Neural progenitor cell (in vitro differentiated cells): Measurements from ENCODE around the gene SCYL3. TPM values are rescaled to one million over a fixed set of nuclear protein-coding genes. Genes with fewer than 3 reads are reported as not detected.
A peak's percentile ranks its signal among the peaks of the same experiment; 100 is the strongest.

Experiments used
- DNase-seq: peaks from one replicate; pipeline ENCODE4 v3.0.0-alpha.2; 2016; ENCODE audit warnings: low spot score
- H2AFZ ChIP-seq: fragments of 200-600 bp; sonication (generic); replicated peaks from 2 replicates; pipeline ENCODE4 v1.6.1; 2016; ENCODE audit warnings: antibody characterized with exemption
- H3F3A ChIP-seq: fragments of 200-600 bp; sonication (generic); 2 replicates; pipeline ENCODE4 v1.6.1; 2016; ENCODE audit warnings: antibody characterized with exemption, low read depth
- H3K27ac ChIP-seq: fragments of 200-600 bp; sonication (generic); 2 replicates; pipeline ENCODE4 v1.5.1; 2016; ENCODE audit warnings: mild to moderate bottlenecking
- H3K27me3 ChIP-seq: fragments of 200-600 bp; sonication (generic); 2 replicates; pipeline ENCODE4 v1.6.1; 2016; ENCODE audit warnings: mild to moderate bottlenecking, moderate library complexity
- H3K36me3 ChIP-seq: fragments of 200-600 bp; sonication (generic); 2 replicates; pipeline ENCODE4 v1.5.1; 2016
- H3K4me1 ChIP-seq: fragments of 200-600 bp; sonication (generic); 2 replicates; pipeline ENCODE4 v1.6.1; 2016; ENCODE audit warnings: mixed run types
- H3K4me2 ChIP-seq: fragments of 200-600 bp; sonication (generic); 2 replicates; pipeline ENCODE4 v1.6.1; 2016
- H3K4me3 ChIP-seq: fragments of 200-600 bp; sonication (generic); 2 replicates; pipeline ENCODE4 v1.5.1; 2016
- H3K79me2 ChIP-seq: fragments of 200-600 bp; sonication (generic); 2 replicates; pipeline ENCODE4 v1.6.1; 2016; ENCODE audit warnings: low read depth
- H3K9ac ChIP-seq: fragments of 200-600 bp; sonication (generic); 2 replicates; pipeline ENCODE4 v1.6.1; 2016
- H3K9me3 ChIP-seq: fragments of 200-600 bp; sonication (generic); 2 replicates; pipeline ENCODE4 v1.5.1; 2016; ENCODE audit warnings: low read depth
- H4K20me1 ChIP-seq: fragments of 200-600 bp; sonication (generic); 2 replicates; pipeline ENCODE4 v1.6.1; 2016; ENCODE audit warnings: low read depth
- H3K27ac Mint-ChIP-seq: 3 replicates; pipeline ENCODE4 v1.8.0; 2021; ENCODE audit warnings: mixed read lengths
- H3K27me3 Mint-ChIP-seq: 2 replicates; pipeline ENCODE4 v1.8.0; 2022; ENCODE audit warnings: low read depth, mild to moderate bottlenecking, inconsistent platforms, moderate library complexity, mixed read lengths; ENCODE audit not compliant: insufficient read depth
- H3K36me3 Mint-ChIP-seq: 3 replicates; pipeline ENCODE4 v1.8.0; 2021; ENCODE audit warnings: mixed read lengths
- H3K4me1 Mint-ChIP-seq: 3 replicates; pipeline ENCODE4 v1.8.0; 2021; ENCODE audit warnings: mixed read lengths
- H3K4me3 Mint-ChIP-seq: 3 replicates; pipeline ENCODE4 v1.8.0; 2021; ENCODE audit warnings: mild to moderate bottlenecking, moderate library complexity, mixed read lengths
- H3K9me3 Mint-ChIP-seq: 3 replicates; pipeline ENCODE4 v1.8.0; 2020; ENCODE audit warnings: mixed read lengths
- EZH2 ChIP-seq: fragments of 200-600 bp; sonication (generic); IDR thresholded peaks from 2 replicates; pipeline ENCODE4 v1.6.1; 2017; ENCODE audit warnings: antibody characterized with exemption, mild to moderate bottlenecking, moderate library complexity
- EZH2phosphoT487 ChIP-seq: fragments of 200-600 bp; sonication (generic); IDR thresholded peaks from 2 replicates; pipeline ENCODE4 v1.6.1; 2017; ENCODE audit warnings: antibody characterized with exemption
- total RNA-seq: library from RNA; depleted of rRNA; stranded (reverse); fragments of >200 nt; gene quantifications from 2 replicates; pipeline ENCODE4 v1.2.3, GENCODE V29; 2015; ENCODE audit warnings: low replicate concordance
- TF ChIP-seq, protein P1 (sequence below): fragments of 200-600 bp; sonication (generic); IDR thresholded peaks from 2 replicates; pipeline ENCODE4 v1.5.1; 2017; ENCODE audit warnings: antibody characterized with exemption, mild to moderate bottlenecking

The SCYL3 gene
- total RNA-seq, 1 donor from 2014 or later = 12.8 TPM

DNA sequence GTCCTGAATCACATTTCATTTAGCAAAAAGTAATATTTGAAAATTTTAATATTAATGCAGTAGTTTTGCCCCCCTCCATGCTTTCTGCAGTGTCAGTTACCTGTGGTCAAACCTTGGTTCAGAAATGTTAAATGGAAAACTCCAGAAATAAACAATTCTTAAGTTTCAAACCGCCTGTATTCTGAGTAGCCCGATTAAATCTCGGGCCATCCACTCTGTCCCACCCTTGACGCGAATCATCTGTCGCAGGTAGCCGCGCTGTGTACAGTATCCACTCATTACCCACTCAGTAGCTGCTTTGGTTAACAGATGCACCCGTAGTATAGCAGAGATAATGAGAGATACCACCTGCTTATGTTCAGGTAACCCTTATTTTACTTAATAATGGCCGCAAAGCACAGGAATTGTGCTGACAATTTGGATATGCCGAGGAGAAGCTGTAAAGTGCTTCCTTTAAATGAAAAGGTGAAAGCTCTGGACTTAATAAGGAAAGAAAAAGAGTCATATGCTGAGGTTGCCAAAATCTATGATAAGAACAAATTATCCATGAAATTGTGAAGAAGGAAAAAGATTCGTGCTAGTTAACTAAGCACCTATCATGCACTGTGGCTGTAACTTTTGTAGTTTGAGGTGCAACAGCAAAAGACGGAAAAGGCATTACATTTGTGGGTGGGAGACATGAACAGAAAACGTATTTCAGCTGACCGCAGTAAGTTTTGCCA, 889 bp upstream of the SCYL3 start:
- Histone ChIP-seq H3K9ac (no peak overlapping the region), H3K4me3 (peak overlapping the region; percentile 97), H2AFZ (peak overlapping the region; percentile 55), H3K4me1 (peaks cover 12% of the 10 kb centered on the region), H4K20me1 (peaks cover 23% of the 10 kb centered on the region), H3K79me2 (peaks cover 36% of the 10 kb centered on the region), H3K9me3 (no peaks in the 10 kb centered on the region), H3K27ac (no peak overlapping the region), H3F3A (no peaks in the 10 kb centered on the region), H3K36me3 (no peaks in the 10 kb centered on the region), H3K27me3 (no peaks in the 10 kb centered on the region), H3K4me2 (peak overlapping the region; percentile 93)
- no peak for DNase-seq
- TF ChIP-seq, protein P1, sequence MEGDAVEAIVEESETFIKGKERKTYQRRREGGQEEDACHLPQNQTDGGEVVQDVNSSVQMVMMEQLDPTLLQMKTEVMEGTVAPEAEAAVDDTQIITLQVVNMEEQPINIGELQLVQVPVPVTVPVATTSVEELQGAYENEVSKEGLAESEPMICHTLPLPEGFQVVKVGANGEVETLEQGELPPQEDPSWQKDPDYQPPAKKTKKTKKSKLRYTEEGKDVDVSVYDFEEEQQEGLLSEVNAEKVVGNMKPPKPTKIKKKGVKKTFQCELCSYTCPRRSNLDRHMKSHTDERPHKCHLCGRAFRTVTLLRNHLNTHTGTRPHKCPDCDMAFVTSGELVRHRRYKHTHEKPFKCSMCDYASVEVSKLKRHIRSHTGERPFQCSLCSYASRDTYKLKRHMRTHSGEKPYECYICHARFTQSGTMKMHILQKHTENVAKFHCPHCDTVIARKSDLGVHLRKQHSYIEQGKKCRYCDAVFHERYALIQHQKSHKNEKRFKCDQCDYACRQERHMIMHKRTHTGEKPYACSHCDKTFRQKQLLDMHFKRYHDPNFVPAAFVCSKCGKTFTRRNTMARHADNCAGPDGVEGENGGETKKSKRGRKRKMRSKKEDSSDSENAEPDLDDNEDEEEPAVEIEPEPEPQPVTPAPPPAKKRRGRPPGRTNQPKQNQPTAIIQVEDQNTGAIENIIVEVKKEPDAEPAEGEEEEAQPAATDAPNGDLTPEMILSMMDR = no peak
- TF ChIP-seq EZH2 = peak; percentile 13
- no peak for TF ChIP-seq EZH2phosphoT487
- Mint-ChIP-seq H3K36me3 (no peaks in the 10 kb centered on the region), H3K27me3 (peaks cover 4% of the 10 kb centered on the region), H3K4me3 (peak overlapping the region; percentile 90), H3K4me1 (peaks cover 22% of the 10 kb centered on the region), H3K27ac (peak overlapping the region; percentile 100), H3K9me3 (no peaks in the 10 kb centered on the region)

DNA sequence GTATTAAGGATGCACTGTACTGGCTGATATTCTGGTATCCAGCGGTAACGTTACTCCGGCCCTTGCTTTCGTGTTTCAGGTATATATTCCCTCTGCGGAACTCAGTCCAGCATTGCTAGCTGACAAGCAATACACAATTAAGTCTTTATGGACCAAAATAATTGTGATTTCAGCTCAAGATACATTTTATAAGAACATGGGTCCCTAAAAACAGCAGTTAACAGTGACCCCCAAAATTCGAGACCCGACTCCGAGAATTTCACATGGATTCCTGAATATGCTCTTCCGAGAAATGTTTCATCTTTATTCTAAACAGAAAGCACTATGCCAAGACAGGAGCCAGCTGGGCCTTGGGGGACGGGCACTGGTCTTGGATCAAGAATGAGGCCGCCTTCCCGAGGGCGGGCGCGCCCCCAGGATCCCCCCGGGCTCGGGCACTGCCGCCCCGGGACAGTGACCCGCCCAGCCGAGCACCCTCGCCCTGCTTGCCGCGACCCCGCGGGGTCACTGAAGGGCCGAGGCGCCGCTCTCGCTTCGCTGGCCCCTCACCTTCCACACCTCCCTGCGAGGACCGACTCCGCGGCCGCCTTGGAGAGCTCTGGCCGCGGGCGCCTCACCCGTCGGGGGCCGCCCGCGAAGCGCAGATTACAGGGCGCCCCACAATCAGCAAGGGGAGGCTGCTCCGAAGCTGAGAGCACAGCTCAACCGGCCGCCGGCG, 610 bp downstream of the SCYL3 start:
- peak overlapping the region; percentile 93 for H3K4me2 ChIP-seq
- Mint-ChIP-seq H3K9me3 (no peaks in the 10 kb centered on the region), H3K27ac (peak overlapping the region; percentile 47), H3K36me3 (peaks cover 2% of the 10 kb centered on the region), H3K27me3 (peaks cover 6% of the 10 kb centered on the region), H3K4me1 (peaks cover 22% of the 10 kb centered on the region), H3K4me3 (peak overlapping the region; percentile 90)
- no peaks in the 10 kb centered on the region for H3K27me3 ChIP-seq
- H2AFZ ChIP-seq = peak overlapping the region; percentile 90
- no peaks in the 10 kb centered on the region for H3F3A ChIP-seq
- H3K36me3 ChIP-seq = peaks cover 4% of the 10 kb centered on the region
- H3K79me2 ChIP-seq = peaks cover 46% of the 10 kb centered on the region
- peaks cover 12% of the 10 kb centered on the region for H3K4me1 ChIP-seq
- TF ChIP-seq EZH2phosphoT487 = no peak
- peak; percentile 20 for TF ChIP-seq EZH2
- TF ChIP-seq, protein P1 = peak; percentile 3
- H3K9ac ChIP-seq = peak overlapping the region; percentile 97
- peak overlapping the region; percentile 97 for H3K4me3 ChIP-seq
- peak; percentile 11 for DNase-seq
- H3K27ac ChIP-seq = peak overlapping the region; percentile 98
- H3K9me3 ChIP-seq = no peaks in the 10 kb centered on the region
- peaks cover 23% of the 10 kb centered on the region for H4K20me1 ChIP-seq

DNA sequence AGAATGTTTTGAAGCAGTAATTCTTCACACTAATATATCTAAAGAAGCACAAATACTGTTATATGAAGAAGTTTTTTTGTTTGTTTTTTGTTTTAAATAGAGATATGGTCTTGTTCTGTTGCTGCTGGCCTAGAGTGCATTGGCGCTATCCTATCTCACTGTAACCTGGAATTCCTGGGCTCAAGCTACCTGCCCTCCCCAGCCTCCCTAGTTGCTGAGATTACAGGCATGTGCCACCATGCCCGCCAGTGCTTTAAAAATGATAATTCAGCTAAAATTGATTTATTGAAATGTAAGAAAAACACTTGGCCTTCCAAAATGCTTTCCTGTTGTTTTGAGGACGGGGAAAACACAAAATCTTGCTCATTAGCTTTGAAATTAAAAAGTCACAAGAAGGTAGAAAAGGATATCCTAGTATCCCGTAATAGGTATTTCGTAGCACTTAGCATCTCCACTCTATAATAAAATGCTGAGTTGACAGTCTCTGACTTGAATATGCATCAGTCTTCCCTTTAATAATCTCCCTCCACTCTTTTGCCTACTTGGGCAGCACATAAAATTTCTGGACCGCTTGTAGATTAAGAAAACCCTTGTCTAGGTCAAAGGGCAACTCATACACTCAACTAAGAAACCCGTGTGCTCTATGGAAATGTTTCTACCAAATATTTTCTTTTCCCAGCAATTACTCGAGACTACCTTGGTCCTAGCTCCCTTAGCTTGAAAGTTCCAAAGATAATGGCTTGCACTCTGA, 1.3 kb downstream of the SCYL3 start:
- no peaks in the 10 kb centered on the region for H3K9me3 ChIP-seq
- peaks cover 46% of the 10 kb centered on the region for H3K79me2 ChIP-seq
- DNase-seq = no peak
- no peaks in the 10 kb centered on the region for H3K9me3 Mint-ChIP-seq
- H3K4me3 Mint-ChIP-seq = peak overlapping the region; percentile 90
- peaks cover 22% of the 10 kb centered on the region for H3K4me1 Mint-ChIP-seq
- H4K20me1 ChIP-seq = peaks cover 23% of the 10 kb centered on the region
- peaks cover 4% of the 10 kb centered on the region for H3K36me3 Mint-ChIP-seq
- peak overlapping the region; percentile 97 for H3K9ac ChIP-seq
- no peak overlapping the region for H3K27ac Mint-ChIP-seq
- H3K4me1 ChIP-seq = peaks cover 12% of the 10 kb centered on the region
- H3K27ac ChIP-seq = no peak overlapping the region
- H3K27me3 Mint-ChIP-seq = peaks cover 4% of the 10 kb centered on the region
- TF ChIP-seq EZH2 = no peak
- no peak for TF ChIP-seq EZH2phosphoT487
- TF ChIP-seq, protein P1 = no peak
- no peaks in the 10 kb centered on the region for H3K27me3 ChIP-seq
- H3K36me3 ChIP-seq = peaks cover 4% of the 10 kb centered on the region
- no peaks in the 10 kb centered on the region for H3F3A ChIP-seq
- H2AFZ ChIP-seq = peak overlapping the region; percentile 90
- peak overlapping the region; percentile 93 for H3K4me2 ChIP-seq
- H3K4me3 ChIP-seq = peak overlapping the region; percentile 97
